DMS53 treated with DMSO at 0.1 percent for 48 hours (cell line): ENCODE data around the gene IGFBP2.

Source experiments
- DNase-seq: peaks from one replicate; lab custom pipeline; 2025; ENCODE audit not compliant: unreplicated experiment; lab: John Stamatoyannopoulos, UW

The IGFBP2 gene

DNA sequence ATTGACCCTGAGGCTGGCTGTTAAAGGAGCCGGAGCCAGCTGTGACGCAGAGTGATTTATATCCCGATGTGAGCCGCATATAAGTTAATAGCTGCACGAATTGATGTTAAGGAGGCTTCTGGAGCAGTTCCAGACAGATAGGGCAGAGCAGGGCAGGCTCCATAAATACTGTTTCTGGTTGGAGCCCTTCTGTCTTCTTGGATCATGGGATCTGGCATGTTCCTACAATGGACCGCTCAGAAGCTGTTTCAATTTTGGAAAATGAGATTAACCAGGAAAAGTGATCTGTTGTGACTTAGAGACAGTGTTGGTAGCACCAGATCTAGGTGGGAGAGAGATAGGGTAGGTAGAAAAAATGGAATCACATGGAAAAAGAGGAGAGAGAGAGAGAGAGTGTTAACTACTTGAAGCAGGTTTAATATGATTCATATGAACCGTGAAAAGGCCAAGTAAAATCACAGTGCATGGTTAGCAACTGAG lies 66.9 kb downstream of the IGFBP2 start:
- no peak for DNase-seq

DNA sequence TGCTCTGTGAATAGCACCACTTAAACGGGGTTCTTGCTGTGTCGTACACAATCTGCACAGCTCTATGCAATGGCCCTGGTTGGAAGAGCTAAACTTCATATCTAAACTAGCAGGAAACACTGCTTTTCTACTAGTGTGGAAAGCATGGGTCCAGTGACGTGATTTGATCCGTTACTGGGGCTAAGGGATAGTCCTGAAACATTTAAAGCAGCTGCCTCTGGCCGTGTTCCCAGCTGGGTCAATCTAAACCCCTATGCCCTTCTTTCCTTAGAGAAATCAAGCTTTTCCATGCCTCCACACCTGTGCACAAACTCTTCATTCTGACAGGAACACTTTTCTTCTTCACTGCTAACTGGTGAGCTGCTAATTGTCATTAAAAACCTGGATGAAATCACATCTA lies 67.6 kb downstream of the IGFBP2 start:
- DNase-seq = no peak

DNA sequence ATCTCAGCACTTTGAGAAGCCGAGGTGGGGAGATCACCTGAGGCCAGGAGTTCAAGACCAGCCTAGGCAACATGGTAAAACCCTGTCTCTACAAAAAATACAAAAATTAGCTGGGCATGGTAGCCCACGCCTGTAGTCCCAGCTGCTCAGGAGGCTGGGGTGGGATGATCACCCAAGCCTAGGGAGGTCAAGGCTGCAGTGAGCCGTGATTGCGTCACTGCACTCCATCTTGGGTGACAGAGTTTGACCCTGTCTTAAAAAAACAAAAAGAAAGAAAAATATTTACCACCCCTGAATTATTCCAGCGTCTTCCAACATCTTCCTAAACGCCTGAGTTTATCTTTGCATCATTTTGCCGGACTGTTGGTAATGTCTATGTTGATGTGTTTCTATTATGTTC lies 68.3 kb downstream of the IGFBP2 start:
- DNase-seq = no peak

DNA sequence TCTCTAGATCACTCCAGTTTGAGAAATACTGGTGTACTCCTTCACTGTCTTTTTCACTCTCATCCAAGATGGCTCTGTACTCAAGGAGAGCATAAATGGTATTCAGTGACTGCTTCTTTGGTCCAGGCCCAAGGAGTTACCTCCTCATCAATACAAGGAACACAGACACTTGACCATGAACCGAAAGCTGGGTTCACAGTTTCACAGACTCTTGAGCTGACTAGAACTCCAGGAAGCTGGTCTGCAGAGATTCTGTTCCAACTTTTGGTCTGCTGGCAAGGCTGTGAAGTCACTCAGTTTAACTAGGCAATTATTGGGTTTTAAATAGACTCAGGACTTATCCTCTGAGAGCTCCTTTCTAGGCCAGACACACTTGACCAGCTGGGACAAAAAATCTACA lies 69.5 kb downstream of the IGFBP2 start:
- DNase-seq = no peak

DNA sequence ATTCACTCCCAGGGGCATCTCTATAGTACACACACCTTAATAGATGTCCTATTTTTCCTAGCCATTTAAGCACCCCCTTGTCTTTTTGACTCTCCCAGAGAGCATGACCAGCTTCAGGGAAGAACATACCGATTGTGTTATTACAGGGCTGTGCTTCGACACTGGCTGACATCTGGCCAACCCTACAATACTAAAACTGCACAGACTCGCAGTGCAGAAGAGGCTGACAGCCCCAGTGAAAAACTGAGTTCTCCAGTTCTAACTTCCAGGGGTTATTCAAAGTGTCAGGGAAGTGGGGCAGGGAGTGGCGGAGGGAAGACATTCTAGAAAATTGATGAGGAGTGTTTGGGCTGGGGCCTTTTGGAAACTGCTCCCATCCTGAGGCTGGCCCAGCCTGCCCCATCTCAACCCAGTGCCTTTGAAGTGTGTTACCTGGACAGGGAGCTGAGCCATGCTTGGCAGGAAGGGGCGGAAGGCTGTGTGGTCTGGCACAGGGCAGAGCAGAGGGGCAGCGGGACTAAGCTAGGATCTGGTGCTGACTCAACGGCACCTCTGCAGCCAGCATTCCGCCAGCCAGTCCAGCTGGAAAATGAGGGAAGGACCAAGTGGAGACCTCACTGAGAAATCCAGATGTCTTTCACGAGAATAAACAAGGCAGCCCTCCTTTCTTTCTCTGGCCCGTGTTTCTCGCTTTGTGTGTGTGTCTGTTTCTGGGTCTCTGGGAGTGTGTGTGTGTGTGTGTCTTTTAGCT lies 77.5 kb downstream of the IGFBP2 start:
- DNase-seq = no peak

DNA sequence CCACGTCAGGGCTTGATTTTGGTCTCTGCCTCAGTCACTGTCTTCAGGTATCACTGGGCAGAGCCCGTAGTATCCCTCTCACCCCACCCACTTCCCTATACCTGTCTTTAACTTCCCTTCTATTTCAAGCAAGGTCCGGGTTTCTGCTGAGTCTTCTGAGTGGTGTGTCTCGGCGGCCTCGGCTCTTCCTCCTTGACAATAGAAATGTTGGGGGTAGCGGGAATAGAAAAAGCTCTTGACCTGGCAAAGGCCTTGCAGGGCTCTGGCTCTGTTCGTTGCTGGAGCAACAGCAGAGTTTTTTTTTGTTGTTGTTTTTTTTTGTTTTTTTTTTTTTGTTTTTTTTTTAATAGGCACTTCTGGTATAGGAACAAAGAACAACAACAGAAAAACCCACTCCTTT lies 78.1 kb downstream of the IGFBP2 start:
- no peak for DNase-seq

DNA sequence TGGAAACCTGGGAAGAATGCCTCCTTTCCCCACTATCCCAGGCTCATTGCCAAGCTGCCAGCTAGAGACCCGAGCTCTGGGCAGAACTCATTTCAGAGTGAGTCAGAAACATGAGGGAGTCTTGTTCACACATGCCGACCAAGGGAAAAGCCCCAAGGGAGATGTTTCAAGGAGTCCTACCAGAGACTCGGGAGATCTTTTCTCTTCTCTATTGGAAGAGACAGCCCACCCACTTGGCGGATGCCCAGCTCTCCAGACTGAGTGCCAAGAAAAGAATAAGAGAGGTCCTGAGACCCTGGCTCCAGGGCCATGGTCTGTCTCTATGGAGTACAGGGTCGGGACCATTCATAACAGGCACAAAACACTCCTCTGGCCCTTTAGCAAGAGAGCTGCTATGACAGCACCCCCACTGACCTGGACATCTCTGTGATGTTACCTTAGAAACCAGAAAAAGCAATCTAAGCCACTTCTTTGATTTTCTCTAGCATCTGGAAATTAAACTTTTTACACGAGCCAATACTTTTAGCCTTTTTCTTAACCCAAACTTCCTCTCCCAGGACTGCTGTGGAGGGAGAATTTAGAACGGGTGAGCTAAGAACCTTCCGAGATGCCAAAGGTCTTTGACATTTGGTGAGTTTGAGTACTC lies 80.6 kb downstream of the IGFBP2 start:
- DNase-seq = no peak
